Measurements from ENCODE around the gene RGS8. TPM values are rescaled to one million over a fixed set of nuclear protein-coding genes. Genes with fewer than 3 reads are reported as not detected.

Gene RGS8
- total and polyA plus RNA-seq, 2 donors from 2014 or later = not detected

DNA sequence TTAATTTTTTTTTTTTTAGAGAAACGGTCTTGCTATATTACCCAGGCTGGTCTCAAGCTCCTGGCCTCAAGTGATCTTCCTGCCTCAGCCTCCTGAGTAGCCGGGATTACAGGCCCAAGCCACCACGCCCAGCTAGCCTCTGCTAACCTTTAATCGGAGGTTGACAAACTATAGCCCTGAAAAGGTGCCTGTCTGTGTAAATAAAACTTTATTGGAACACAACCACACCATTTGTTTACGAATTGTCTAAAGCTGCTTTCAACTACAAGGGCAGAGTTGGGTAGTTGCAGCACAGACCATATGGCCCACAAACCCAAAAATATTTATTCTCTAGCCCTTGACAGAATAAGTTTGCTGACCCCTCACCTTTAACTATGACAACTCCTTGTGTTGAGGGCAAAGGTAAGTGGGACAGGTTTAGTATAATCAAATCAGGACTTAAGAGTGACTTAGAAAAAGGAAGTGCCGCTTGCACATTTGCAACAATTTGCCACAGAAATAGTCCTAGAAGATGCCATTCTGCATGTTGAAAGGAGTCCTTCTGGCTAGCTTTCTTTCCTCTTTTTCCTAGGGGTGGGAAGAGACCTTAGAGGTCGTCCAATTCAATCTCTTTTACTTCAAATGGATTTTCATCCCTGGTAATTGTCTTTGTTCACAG lies 16.4 kb downstream of the RGS8 start:
- H3K27ac ChIP-seq (ENCODE audit: low read depth in 2 of 2, low read length in 2 of 2) = no peak overlapping the region
- no peak for FAIRE-seq

DNA sequence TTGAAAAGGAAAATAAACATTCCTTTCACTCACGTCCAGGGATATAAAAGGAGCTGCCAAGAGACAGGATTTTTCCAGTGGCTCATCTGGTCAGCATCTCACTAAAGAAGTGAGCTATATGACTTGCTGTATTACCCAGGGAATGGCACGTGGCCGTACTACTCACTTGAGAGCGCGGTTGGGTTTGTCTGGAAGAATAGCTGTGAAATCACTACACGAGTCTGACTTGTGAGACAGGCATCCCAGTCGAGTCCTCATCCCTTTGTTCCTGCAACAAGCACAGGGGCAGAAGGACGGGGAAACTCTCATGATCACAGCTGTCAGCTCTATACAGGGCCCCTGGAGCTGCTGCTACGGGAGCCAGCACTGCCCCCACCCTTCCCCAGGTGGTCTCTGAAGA lies 17.7 kb downstream of the RGS8 start:
- H3K4me1 ChIP-seq (ENCODE audit: control insufficient read depth in 2 of 3, insufficient read depth in 2 of 3, low read depth in 1 of 3, low read length in 3 of 3) = no peaks in the 10 kb centered on the region
- FAIRE-seq = no peak
- H3K27me3 ChIP-seq (ENCODE audit: control insufficient read depth, insufficient read depth, low read length) = no peaks in the 10 kb centered on the region
- TF ChIP-seq, protein P1, sequence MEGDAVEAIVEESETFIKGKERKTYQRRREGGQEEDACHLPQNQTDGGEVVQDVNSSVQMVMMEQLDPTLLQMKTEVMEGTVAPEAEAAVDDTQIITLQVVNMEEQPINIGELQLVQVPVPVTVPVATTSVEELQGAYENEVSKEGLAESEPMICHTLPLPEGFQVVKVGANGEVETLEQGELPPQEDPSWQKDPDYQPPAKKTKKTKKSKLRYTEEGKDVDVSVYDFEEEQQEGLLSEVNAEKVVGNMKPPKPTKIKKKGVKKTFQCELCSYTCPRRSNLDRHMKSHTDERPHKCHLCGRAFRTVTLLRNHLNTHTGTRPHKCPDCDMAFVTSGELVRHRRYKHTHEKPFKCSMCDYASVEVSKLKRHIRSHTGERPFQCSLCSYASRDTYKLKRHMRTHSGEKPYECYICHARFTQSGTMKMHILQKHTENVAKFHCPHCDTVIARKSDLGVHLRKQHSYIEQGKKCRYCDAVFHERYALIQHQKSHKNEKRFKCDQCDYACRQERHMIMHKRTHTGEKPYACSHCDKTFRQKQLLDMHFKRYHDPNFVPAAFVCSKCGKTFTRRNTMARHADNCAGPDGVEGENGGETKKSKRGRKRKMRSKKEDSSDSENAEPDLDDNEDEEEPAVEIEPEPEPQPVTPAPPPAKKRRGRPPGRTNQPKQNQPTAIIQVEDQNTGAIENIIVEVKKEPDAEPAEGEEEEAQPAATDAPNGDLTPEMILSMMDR (IDR thresholded peaks at IDR 0.05; ENCODE audit: borderline replicate concordance, extremely low read depth, insufficient read depth) = no peak
- intact Hi-C loops (cut with DNase I) = no loop called here
- no peak overlapping the region for H3K4me3 ChIP-seq (ENCODE audit: low read length in 3 of 3)
- DNase-seq = no peak
- no peaks in the 10 kb centered on the region for H3K36me3 ChIP-seq (ENCODE audit: control insufficient read depth in 2 of 3, insufficient read depth in 3 of 3, low read length in 3 of 3)
- no peak overlapping the region for H3K9ac ChIP-seq (ENCODE audit: low read length in 3 of 3)
- H3K9me3 ChIP-seq (ENCODE audit: control insufficient read depth in 2 of 3, insufficient read depth in 1 of 3, low read length in 3 of 3) = no peaks in the 10 kb centered on the region
- no peak overlapping the region for H3K27ac ChIP-seq (ENCODE audit: low read depth in 2 of 2, low read length in 2 of 2)

More for the DNA sequence above, 16.4 kb downstream of the RGS8 start:
- Histone ChIP-seq H3K36me3 (ENCODE audit: control insufficient read depth in 2 of 3, insufficient read depth in 3 of 3, low read length in 3 of 3) (no peaks in the 10 kb centered on the region), H3K4me1 (ENCODE audit: control insufficient read depth in 2 of 3, insufficient read depth in 2 of 3, low read depth in 1 of 3, low read length in 3 of 3) (no peaks in the 10 kb centered on the region), H3K9ac (ENCODE audit: low read length in 3 of 3) (no peak overlapping the region), H3K4me3 (ENCODE audit: low read length in 3 of 3) (no peak overlapping the region), H3K9me3 (ENCODE audit: control insufficient read depth in 2 of 3, insufficient read depth in 1 of 3, low read length in 3 of 3) (no peaks in the 10 kb centered on the region), H3K27me3 (ENCODE audit: control insufficient read depth, insufficient read depth, low read length) (no peaks in the 10 kb centered on the region)
- TF ChIP-seq, protein P1 (IDR thresholded peaks at IDR 0.05; ENCODE audit: borderline replicate concordance, extremely low read depth, insufficient read depth) = no peak
- intact Hi-C loops (cut with DNase I) = no loop called here
- DNase-seq = no peak

DNA sequence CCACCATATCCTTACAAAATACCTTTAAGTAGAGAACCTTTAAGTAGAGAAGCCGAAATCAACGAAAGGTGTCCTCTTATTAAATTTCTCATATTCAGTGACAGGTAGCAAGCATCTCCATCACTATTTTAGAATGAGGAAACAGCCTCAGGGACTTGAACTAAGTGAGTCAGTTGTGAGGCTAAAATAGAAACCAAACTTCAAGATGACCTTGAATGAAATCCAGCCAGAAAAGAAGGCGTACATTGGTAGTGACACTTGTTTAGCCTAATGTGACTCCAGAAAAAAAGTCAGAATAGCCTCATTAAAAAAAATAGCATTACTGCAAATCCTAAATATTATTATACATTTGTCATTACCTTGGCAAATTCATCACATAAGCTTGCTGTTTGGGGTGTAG lies 20.1 kb downstream of the RGS8 start:
- FAIRE-seq (no peak), DNase-seq (no peak)
- intact Hi-C loops (cut with DNase I) = no loop called here
- no peaks in the 10 kb centered on the region for H3K4me1 ChIP-seq (ENCODE audit: control insufficient read depth in 2 of 3, insufficient read depth in 2 of 3, low read depth in 1 of 3, low read length in 3 of 3)
- H3K27ac ChIP-seq (ENCODE audit: low read depth in 2 of 2, low read length in 2 of 2) = no peak overlapping the region
- H3K9me3 ChIP-seq (ENCODE audit: control insufficient read depth in 2 of 3, insufficient read depth in 1 of 3, low read length in 3 of 3) = no peaks in the 10 kb centered on the region
- no peaks in the 10 kb centered on the region for H3K27me3 ChIP-seq (ENCODE audit: control insufficient read depth, insufficient read depth, low read length)
- H3K9ac ChIP-seq (ENCODE audit: low read length in 3 of 3) = no peak overlapping the region
- no peak overlapping the region for H3K4me3 ChIP-seq (ENCODE audit: low read length in 3 of 3)
- H3K36me3 ChIP-seq (ENCODE audit: control insufficient read depth in 2 of 3, insufficient read depth in 3 of 3, low read length in 3 of 3) = no peaks in the 10 kb centered on the region
- TF ChIP-seq, protein P1 (IDR thresholded peaks at IDR 0.05; ENCODE audit: borderline replicate concordance, extremely low read depth, insufficient read depth) = no peak

DNA sequence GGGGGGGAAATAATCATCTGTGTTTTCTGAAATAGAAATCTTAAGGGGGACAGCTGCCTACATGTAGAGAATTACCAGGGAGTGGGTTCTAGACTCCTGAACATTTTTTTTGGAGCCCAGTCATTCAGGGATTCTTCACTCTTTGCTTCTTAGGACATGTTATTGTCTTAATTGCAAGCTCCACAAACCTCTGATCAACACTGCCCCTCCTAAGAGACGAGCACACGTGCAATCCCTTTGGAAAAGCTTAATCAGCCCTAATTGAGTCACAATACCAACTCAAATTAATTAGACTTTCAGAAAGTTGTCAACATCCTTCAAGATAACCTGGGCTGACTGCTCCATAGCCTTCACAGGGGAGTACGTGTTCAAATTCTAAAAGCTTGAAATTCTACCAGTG lies 21.4 kb downstream of the RGS8 start:
- Histone ChIP-seq H3K27ac (ENCODE audit: low read depth in 2 of 2, low read length in 2 of 2) (no peak overlapping the region), H3K36me3 (ENCODE audit: control insufficient read depth in 2 of 3, insufficient read depth in 3 of 3, low read length in 3 of 3) (no peaks in the 10 kb centered on the region), H3K9me3 (ENCODE audit: control insufficient read depth in 2 of 3, insufficient read depth in 1 of 3, low read length in 3 of 3) (no peaks in the 10 kb centered on the region), H3K27me3 (ENCODE audit: control insufficient read depth, insufficient read depth, low read length) (no peaks in the 10 kb centered on the region), H3K4me1 (ENCODE audit: control insufficient read depth in 2 of 3, insufficient read depth in 2 of 3, low read depth in 1 of 3, low read length in 3 of 3) (no peaks in the 10 kb centered on the region), H3K4me3 (ENCODE audit: low read length in 3 of 3) (no peak overlapping the region), H3K9ac (ENCODE audit: low read length in 3 of 3) (no peak overlapping the region)
- DNase-seq = no peak
- TF ChIP-seq, protein P1 (IDR thresholded peaks at IDR 0.05; ENCODE audit: borderline replicate concordance, extremely low read depth, insufficient read depth) = no peak
- intact Hi-C loops (cut with DNase I) = no loop called here
- no peak for FAIRE-seq

All from kidney (tissue), 14 donors.